Epidermal melanocyte (primary cell): ENCODE results near the gene CYFIP2.
"Not testable (repeated sequence)": the region's sequence is repeated elsewhere in the genome, so short reads cannot be mapped to it uniquely, and the experiment has no call there.

Source experiments
- DNase-seq: peaks from one replicate; pipeline ENCODE4 v3.0.0; 2011; ENCODE audit warnings: low spot score; ENCODE audit not compliant: insufficient read length

Gene CYFIP2

DNA sequence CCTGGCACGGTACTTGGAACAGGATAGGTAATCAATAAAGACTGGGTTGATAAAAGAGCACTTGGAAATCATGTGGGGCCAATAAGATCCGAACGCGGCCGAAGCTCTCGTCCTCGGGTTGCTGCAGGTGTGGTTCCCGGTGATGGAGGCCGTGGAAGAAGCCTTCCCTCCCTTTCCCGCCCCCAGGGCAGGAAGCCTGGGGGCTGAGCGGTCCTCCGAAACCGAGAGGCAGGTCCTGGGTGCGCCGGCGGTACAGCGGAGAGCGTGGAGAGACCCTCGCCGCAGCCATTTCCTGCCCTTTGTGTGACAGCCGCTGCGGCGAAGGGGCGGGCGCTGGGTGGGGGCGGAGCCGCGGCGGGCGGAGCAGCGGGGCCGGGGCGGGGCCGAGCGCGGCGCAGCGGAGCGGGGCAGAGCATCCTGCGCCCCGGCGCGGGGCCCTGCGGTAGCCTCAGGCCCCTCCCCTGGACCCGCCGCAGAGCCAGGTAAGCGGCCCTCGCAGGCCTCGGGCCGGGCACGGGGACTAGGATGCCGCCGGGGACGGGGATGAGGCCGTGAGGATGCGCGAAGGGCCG, at the start of gene CYFIP2:
Gene CYFIP2 (plus strand): TSS at position 410 of the 572 bp plus-strand sequence. CDS start 19,239 bp downstream, outside the sequence.
- DNase-seq: peak; percentile 63

DNA sequence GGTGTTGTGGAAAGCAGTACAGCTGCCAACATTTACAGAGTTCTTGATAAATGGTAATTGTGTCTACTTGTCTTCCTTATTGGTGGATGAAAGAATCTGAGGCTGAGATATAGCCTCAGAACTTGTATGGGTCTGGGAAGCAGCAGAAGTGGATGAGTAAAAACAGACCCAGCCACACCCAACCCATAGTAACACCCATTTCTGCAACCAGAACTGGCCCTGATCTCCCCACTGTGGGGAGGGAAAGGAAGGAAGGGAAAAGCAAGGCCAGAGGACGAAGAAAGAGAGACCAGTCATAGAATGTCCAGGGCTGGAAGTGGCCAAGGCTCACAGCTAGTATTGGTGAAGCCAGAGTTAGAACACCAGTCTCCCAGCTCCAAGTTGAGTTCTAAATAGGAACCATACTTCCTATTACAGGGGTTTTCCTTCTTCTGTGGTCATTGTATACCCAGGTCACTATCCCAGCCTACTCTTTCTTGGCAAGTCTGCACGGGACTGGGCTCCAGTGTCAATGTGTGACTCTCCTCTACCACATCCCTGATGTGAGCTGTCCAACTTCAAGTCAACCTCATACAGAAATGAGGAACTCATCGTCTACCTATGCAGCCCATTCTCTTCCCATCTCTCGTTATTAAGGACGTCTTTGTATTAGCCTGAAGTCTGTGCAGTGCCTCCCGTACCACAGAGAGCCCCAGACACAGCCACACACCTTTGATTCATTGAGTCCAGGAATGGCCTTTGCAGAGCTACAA, 49.4 kb upstream of the CYFIP2 start:
- DNase-seq: no peak

DNA sequence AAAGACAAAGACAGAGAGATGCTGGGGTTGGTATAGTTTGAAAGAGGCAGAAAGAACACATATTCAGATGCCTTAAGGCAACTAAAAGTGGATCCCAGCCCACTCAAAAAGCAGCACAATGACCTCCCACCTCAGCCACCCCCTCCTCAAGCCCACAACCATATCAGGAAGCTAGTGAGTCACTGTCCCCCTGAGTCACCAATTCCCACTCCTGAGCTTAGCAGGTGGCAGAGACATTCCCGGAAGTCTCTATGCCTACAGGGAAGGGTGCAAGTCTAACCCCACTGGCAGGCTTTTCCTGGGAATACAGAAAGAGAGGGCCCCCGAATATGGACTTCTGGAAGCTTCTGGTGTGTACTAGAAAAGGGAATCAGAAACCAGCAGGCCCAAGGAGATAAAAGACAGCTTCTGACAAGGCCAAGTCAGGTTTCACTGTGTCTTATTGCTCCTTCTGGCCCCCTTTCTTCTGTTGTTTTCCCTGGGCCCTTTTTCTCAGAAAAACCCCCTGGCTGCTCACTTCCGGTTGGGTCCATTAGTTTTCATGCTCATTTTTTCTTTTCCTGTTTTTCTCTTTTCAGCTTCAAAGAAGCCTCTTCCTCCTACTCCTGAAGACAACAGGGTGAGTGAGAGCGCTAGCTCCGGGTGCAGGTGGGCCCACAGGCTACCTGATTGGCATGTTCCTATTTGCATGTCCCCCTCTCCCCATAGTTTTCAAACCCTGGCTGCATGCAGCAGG, 48.5 kb upstream of the CYFIP2 start:
- no peak for DNase-seq

DNA sequence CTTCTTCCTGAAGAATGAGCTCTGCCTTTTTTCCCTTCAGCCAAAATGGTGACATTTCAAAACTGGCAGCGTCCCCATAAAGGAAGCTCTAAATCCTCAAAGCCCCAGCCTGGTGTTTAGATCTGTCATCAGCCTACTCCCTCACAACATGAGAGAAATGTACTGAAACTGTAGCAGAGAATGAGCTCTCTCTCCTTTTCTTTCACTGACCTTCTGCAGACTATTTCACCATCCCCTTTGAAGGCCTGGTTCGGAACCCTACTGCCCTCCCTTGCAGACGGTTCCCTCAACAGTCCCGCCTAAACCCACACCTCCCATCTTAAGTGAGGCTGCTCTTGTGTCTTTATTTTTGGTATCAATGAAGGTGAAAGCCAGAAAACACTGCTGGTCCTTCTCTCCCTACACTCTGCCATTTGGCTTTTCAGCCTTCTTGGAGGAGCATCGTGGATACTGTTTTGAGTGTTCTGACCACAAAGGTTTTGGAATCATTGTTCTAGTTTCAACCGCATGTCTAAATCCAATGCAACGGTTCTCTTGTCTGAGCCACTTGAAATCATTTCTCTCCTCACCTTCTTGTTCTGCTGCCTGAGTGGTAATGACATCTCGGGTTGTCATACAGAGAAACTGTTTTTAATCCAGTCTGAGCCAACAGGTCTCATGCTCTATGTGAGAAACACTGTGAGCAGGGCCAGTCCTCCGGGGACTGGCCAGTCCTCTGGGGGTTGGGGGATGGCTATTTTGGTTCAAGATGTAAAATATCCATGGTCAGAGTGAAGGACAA, 46.2 kb upstream of the CYFIP2 start:
- DNase-seq: no peak

DNA sequence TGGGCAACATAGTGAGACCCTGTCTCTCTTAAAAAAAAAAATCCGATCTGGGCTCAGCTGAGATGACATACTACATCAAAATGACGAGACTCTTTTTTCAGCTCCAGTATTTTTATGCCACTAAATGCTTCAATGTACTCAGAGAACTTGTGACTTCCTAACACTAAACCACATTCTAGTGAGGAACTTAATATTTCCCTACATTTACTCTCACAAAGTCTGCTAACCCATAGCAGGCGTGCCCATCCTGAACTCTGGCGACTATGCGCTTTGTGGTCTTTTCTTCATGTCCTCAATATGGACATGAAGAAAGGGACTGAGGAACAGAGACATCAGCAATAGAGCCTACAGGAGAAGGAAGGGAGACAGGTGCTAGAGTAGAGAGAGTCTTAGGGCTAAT, 44.0 kb upstream of the CYFIP2 start:
- DNase-seq: no peak

DNA sequence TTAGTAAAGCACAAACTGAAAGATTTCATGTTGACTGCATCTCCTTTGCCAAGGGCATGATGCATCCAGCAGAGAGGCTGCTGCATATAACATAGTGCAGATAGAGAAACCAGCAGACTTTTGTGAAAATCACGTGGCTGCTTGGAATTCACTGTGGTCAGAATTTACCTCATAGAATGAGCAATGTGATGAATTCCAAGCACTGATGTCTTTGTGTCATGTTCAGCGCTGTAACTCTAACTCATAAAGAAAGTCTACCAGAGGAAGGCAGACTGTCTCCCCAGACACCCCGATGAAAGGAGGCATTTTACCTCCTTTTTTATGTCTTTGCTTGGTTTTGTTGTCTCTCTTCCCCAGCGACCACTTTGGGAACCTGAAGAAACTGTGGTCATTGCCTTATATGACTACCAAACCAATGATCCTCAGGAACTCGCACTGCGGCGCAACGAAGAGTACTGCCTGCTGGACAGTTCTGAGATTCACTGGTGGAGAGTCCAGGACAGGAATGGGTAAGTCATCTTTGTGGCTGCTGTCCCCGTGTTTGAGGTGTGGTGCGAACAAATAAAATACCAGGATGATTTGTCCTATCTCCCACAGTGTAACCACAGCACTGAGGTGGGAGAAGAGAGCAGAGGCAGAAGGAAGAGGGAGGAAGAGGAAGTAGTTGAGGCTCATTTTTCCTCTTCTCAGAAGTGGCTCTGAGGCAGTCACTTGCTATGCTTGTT, 43.3 kb upstream of the CYFIP2 start:
- DNase-seq: no peak

DNA sequence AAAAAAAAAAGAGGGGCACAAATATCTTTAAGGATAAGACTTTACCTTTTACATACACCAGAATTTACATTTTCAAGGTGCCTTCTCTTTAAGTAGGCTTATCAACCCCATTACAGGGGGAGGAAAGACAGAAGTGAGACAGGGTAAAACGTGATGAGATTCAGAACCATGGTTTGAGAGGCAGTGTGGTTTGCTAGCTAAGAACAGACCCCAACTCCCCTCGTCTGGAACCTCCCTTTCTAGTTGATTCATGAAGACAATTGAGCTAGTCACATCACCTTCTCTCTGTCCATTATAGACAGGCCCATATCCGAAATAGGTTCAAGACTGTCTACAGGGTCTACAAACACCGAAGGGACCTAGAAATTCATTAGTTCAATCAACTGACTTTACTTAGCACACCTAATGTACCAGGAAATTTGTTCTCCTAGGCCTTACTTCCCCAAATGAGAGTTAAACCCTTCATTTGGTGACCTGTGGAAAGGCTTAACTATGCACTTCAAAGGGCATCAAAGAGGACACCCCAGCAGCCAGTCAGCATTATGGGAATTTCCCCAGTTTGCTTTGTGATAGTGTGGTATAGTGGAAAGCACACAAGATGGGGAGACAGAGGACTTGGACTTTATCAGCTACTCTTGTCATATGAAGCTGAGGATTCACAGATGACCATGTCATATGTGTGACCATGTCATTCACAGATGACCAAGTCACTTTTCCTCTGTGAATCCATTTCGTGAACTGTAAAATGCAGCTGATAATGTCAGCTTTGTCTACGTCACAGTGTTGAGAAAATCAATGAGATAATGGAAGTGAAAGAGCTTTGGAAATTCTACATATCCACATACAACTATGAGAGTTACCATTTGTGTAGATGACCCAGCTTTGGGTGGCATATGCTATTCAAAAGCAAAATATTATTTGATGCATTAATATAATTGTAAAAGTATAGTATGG, 40.2 kb upstream of the CYFIP2 start:
- no peak for DNase-seq

DNA sequence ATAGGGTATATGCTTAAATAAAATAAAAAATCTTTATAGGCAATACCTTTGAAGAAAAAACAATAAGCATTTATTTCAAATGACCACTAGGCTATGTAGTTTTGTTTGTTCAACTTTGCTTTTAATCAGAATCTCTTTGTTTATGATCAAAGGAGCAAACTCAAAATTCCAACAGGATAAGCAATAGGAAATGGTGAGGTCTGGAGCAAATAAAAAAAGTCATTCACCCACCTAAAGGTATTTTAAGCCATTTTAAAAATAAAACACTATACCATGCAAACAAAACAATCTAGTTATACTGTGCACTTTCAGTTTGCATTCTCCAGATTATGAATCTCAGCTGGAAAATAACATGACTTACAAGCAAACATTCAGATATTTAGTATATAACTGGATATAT, 35.3 kb upstream of the CYFIP2 start:
- no peak for DNase-seq

DNA sequence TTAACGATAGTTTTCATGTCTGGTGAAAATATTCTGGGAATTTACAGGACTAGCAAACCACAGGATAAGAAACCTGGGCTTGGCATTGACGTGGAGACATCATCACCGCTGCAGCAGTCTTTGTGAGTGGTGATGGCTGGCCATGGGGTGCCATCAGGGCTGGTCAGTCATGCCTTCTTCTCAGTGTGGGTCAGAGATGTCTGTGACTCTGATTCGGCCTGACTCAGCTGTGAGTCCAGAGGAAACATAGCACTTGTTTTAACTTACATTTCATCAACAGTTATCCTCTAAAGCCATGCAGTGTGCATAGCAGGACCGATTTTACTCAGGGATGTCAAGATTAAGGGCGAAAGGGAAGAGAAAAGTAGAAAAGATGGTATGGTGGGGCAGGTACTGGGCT, 33.2 kb upstream of the CYFIP2 start:
- no peak for DNase-seq

DNA sequence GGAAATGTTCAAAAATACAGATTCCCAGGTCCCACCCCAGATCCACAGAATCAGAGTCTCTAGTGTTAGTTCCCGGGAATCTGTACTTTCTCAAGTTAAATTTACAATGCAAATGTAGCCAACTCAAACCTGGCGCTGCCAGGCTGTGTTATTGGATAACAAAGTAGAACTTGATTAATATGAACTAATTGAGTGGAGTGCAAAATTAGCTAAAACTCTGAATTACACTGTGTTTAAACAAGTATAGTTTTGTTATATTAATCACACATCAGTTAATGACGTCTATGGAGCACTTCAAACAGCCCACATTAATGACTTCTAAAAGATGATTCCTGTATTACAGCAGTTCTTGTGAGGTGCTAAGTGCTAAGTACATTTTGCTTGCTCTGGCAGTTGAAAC, 32.4 kb upstream of the CYFIP2 start:
- DNase-seq: no peak

DNA sequence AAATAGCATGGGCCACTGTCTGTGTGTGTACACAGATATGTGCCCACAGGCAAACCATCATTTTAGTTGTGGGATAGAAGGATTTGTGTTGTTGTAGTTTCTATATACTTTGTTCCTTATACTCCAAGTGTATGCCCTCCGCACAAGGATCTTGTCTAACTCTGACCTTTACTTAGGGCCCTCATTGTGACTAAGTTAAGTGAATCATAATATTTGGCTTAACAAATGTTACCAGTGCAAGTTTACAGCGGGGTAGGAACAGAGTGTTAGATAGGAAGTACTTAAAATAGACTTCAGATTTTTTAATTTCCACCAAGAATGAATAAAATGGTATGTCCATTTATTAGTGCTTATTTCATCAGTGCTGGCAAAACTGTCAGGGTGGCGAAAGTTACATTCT, 29.5 kb upstream of the CYFIP2 start:
- no peak for DNase-seq

DNA sequence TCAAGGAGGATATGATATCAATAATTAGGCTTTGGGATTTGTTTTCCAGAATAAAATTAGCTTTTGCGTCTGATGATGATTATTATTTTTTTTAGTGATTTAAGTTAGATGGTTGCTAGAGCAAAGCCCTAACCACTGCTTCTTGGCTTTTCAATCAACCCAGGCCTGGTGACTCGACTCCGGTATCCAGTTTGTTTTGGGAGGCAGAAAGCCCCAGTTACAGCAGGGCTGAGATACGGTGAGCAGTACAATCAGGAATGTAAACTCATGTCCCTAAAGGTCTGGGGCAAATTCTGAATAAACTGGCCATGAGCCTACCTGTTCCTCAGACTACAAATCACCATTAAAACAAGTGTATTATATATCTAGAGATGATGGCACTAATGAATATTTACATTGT, 24.4 kb upstream of the CYFIP2 start:
- no peak for DNase-seq

DNA sequence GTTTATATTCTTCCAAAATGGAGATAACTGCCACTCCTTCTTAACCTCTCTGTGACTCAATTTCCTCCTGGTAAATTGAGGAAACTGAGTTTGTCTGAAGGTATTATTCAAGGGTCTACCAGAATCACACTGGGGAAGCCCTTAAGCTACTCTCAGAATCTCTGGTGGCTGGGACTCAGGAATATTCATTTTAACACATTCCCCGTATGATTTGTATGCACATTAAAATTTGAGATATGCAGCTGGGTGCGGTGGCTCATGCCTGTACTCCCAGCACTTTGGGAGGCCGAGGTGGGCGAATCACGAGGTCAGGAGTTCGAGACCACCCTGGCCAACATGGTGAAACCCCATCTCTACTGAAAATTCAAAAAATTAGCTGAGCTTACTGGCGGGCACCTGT, 21.2 kb upstream of the CYFIP2 start:
- not testable (repeated sequence) for DNase-seq

DNA sequence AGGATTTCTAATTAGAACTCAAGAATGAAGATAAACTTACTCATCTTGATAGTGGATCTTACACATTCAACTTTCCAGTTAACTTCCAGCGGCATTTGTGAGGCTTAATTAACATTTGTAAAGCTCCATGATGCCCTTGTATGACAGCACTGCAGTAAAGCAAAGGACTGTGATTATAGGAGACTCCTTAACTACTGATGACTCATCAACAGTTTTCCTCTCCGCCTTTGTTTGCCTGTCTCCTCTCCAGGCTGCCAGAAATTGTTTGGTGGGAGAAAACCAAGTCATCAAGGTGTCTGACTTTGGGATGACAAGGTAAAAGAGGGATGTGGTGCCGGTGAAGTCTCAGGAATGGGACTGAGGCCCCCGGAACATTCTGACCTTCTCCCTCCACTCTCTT, 20.4 kb upstream of the CYFIP2 start:
- no peak for DNase-seq

DNA sequence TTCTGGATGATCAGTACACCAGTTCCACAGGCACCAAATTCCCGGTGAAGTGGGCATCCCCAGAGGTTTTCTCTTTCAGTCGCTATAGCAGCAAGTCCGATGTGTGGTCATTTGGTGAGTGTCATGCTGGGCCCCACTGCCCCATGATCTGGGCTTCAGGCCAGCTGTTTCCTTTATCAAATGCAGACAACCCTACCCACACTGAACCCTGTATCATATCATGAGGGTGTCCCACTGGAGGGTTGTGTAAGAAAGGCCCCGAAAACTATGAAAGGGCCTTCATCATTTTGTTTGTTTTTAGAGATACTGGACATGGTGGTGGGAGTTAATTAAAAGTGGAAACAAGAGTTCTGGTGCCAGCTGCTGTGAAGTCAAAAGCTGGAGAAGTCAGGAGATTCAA, 20.0 kb upstream of the CYFIP2 start:
- no peak for DNase-seq

DNA sequence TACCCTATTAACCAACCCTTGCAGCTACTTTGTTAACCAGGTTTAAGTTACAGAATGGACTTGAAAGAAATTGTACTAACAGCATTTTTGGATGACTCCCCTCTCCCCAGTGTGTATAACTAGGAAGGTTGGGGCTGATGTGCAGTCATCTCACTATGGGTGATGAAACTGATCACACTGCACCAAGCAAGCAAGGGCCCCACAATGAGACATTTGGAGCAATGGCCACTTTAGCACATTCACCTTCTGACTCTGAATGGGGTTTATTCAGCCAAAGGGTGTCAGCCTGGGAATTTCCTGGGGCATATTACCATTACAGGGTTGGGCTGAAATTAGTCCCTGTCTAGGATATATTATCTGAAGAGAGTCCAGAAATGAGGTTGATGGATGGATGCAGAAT, 18.7 kb upstream of the CYFIP2 start:
- DNase-seq: no peak

DNA sequence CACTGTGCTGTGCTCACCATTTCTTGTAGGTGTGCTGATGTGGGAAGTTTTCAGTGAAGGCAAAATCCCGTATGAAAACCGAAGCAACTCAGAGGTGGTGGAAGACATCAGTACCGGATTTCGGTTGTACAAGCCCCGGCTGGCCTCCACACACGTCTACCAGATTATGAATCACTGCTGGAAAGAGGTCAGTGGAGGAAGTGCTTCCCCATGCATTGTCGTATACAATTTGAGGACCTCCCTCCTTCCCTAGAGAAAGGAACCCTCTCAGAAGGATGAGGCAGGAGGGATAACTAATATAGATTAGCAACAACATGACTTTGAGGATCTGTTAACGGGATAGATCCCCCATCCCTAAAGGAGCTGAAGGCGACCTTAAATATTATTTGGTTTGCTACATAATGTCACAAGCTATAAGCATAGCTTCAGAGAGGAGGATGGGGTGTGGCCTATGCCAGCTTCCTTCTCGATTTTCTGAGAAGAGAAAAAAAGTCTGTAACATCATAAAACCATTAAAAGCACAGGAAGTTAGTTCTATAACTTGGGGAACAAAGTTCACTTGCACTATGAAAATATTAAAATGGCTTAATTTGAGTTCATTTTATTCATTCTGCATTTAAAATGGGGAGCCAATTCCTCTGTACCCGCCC, 17.0 kb upstream of the CYFIP2 start:
- DNase-seq: no peak

DNA sequence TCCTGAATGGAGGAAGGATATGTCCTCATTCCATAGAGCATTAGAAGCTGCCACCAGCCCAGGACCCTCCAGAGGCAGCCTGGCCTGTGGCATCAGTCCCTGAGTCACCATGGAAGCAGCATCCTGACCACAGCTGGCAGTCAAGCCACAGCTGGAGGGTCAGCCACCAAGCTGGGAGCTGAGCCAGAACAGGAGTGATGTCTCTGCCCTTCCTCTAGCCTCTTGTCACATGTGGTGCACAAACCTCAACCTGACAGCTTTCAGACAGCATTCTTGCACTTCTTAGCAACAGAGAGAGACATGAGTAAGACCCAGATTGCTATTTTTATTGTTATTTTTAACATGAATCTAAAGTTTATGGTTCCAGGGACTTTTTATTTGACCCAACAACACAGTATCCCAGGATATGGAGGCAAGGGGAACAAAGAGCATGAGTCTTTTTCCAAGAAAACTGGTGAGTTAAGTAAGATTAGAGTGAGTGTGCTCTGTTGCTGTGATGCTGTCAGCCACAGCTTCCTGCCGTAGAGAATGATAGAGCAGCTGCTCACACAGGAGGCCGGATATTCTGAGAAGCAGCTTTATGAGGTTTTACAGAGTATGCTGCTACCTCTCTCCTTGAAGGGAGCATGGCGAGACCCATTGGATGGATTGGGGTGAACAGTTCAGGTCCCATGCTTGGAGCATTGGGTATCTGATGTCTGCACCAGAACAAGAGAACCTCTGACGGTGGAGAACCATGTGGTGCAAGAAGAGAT, 13.0 kb upstream of the CYFIP2 start:
- DNase-seq: no peak

DNA sequence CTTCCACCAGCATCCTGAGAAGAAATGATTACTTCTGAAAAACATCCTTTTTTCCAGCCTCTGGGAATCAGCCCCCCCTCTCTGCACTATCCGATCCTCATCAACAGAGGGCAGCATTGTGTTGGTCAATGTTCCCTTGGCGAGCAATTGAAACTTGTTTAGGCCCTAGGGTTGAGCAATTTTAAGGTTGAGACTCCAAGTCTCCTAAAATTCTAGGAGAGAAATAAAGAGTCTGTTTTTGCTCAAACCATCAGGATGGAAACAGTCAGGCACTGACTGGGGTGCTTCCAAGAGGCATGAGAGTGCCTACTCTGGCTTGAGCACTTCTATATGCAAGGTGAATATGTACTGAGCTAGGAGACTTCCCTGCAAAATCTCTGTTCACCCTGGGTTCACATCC, 12.4 kb upstream of the CYFIP2 start:
- DNase-seq: peak; percentile 65
